H9 (cell line): ENCODE measurements around the gene CDH23. TPM values are rescaled to one million over a fixed set of nuclear protein-coding genes. Genes with fewer than 3 reads are reported as not detected.

Experiments
- DNase-seq: peaks from one replicate; pipeline ENCODE4 v3.0.0-alpha.2; 2017
- H2AFZ ChIP-seq: one replicate; pipeline ENCODE4 v1.6.1; 2013; ENCODE audit warnings: mild to moderate bottlenecking, low read length, control low read depth, moderate library complexity
- H2AK5ac ChIP-seq: 2 replicates; pipeline ENCODE4 v1.6.1; 2013; ENCODE audit warnings: low read length, control low read depth, mixed read lengths; ENCODE audit not compliant: insufficient read length
- H2BK120ac ChIP-seq: one replicate; pipeline ENCODE4 v1.6.1; 2013; ENCODE audit warnings: low read depth, mild to moderate bottlenecking, low read length, control low read depth, inconsistent platforms; ENCODE audit not compliant: poor library complexity, severe bottlenecking
- H2BK12ac ChIP-seq: 2 replicates; pipeline ENCODE4 v1.6.1; 2013; ENCODE audit warnings: low read length, control low read depth, mixed read lengths, low read depth; ENCODE audit not compliant: insufficient read length
- H2BK15ac ChIP-seq: 2 replicates; pipeline ENCODE4 v1.6.1; 2013; ENCODE audit warnings: low read depth, low read length, control low read depth
- H2BK20ac ChIP-seq: one replicate; pipeline ENCODE4 v1.6.1; 2013; ENCODE audit warnings: low read depth, mild to moderate bottlenecking, low read length, control low read depth, inconsistent platforms; ENCODE audit not compliant: poor library complexity, severe bottlenecking
- H2BK5ac ChIP-seq: 2 replicates; pipeline ENCODE4 v1.6.1; 2013; ENCODE audit warnings: low read length, control low read depth, mixed read lengths; ENCODE audit not compliant: insufficient read length
- H3K14ac ChIP-seq: 2 replicates; pipeline ENCODE4 v1.6.1; 2013; ENCODE audit warnings: low read length, control low read depth; ENCODE audit not compliant: insufficient read depth
- H3K18ac ChIP-seq: 2 replicates; pipeline ENCODE4 v1.6.1; 2013; ENCODE audit warnings: low read depth, mild to moderate bottlenecking, mixed read lengths, low read length, control low read depth; ENCODE audit not compliant: insufficient read length
- H3K23ac ChIP-seq: 2 replicates; pipeline ENCODE4 v1.6.1; 2013; ENCODE audit warnings: low read length, control low read depth, mixed read lengths, low read depth; ENCODE audit not compliant: insufficient read length
- H3K23me2 ChIP-seq: 2 replicates; pipeline ENCODE4 v1.6.1; 2013; ENCODE audit warnings: low read depth, mild to moderate bottlenecking, mixed read lengths, low read length, control low read depth; ENCODE audit not compliant: insufficient read length, poor library complexity, severe bottlenecking
- H3K27ac ChIP-seq: 2 replicates; pipeline ENCODE4 v1.5.1; 2013; ENCODE audit warnings: low read length, control low read depth, mixed read lengths, low read depth; ENCODE audit not compliant: insufficient read length
- H3K27me3 ChIP-seq: 2 replicates; pipeline ENCODE4 v1.6.1; 2013; ENCODE audit warnings: low read length, control low read depth, inconsistent platforms; ENCODE audit not compliant: insufficient read depth
- H3K4ac ChIP-seq: 2 replicates; pipeline ENCODE4 v1.6.1; 2013; ENCODE audit warnings: low read depth, mild to moderate bottlenecking, control low read depth, inconsistent platforms, low read length, moderate library complexity
- H3K4me1 ChIP-seq: 2 replicates; pipeline ENCODE4 v1.6.1; 2013; ENCODE audit warnings: low read length, control low read depth, inconsistent platforms; ENCODE audit not compliant: insufficient read depth
- H3K4me2 ChIP-seq: 2 replicates; pipeline ENCODE4 v1.6.1; 2013; ENCODE audit warnings: low read length, control low read depth, mixed read lengths; ENCODE audit not compliant: insufficient read length, insufficient read depth
- H3K56ac ChIP-seq: 2 replicates; pipeline ENCODE4 v1.6.1; 2013; ENCODE audit warnings: low read depth, mild to moderate bottlenecking, mixed read lengths, low read length, control low read depth; ENCODE audit not compliant: insufficient read length
- H3K79me1 ChIP-seq: 2 replicates; pipeline ENCODE4 v1.6.1; 2013; ENCODE audit warnings: low read depth, mild to moderate bottlenecking, moderate library complexity, low read length, control low read depth, inconsistent platforms; ENCODE audit not compliant: insufficient read depth, poor library complexity, severe bottlenecking
- H3K79me2 ChIP-seq: 2 replicates; pipeline ENCODE4 v1.6.1; 2013; ENCODE audit warnings: low read length, control low read depth, inconsistent platforms; ENCODE audit not compliant: insufficient read depth
- H3K9ac ChIP-seq: 2 replicates; pipeline ENCODE4 v1.6.1; 2013; ENCODE audit warnings: low read length, control low read depth, mixed read lengths; ENCODE audit not compliant: insufficient read length; ENCODE audit errors: extremely low read depth
- H3K9me3 ChIP-seq: one replicate; pipeline ENCODE4 v1.6.1; 2013; ENCODE audit warnings: low read depth, low read length, inconsistent platforms; ENCODE audit not compliant: control insufficient read depth
- H3T11ph ChIP-seq: one replicate; pipeline ENCODE4 v1.6.1; 2013; ENCODE audit warnings: mild to moderate bottlenecking, low read length, control low read depth, inconsistent platforms
- H4K20me1 ChIP-seq: one replicate; pipeline ENCODE4 v1.6.1; 2013; ENCODE audit not compliant: control insufficient read depth, insufficient read length, insufficient read depth
- H4K5ac ChIP-seq: 2 replicates; pipeline ENCODE4 v1.6.1; 2013; ENCODE audit warnings: low read depth, mild to moderate bottlenecking, mixed read lengths, low read length, control low read depth; ENCODE audit not compliant: insufficient read length
- H4K8ac ChIP-seq: replicated peaks from 2 replicates; pipeline ENCODE4 v1.6.1; 2013; ENCODE audit warnings: low read length, control low read depth, mixed read lengths, low read depth; ENCODE audit not compliant: insufficient read length
- H4K91ac ChIP-seq: 2 replicates; pipeline ENCODE4 v1.6.1; 2013; ENCODE audit warnings: low read depth, mild to moderate bottlenecking, moderate library complexity, mixed read lengths, low read length, control low read depth; ENCODE audit not compliant: insufficient read length
- H3K27ac Mint-ChIP-seq, 3 experiments: 2 replicates in 2 of 3; 3 replicates in 1 of 3; pipeline ENCODE4 v1.8.0; 2020 to 2021; ENCODE audit warnings: mixed read lengths in 3 of 3, mild to moderate bottlenecking in 1 of 3, moderate library complexity in 1 of 3
- H3K27me3 Mint-ChIP-seq: 2 replicates; pipeline ENCODE4 v1.8.0; 2021; ENCODE audit warnings: low read depth, mild to moderate bottlenecking, moderate library complexity, mixed read lengths
- H3K36me3 Mint-ChIP-seq, 3 experiments: 2 replicates in 2 of 3; 3 replicates in 1 of 3; pipeline ENCODE4 v1.8.0; 2020 to 2021; ENCODE audit warnings: low read depth in 3 of 3, mixed read lengths in 3 of 3; ENCODE audit not compliant: insufficient read depth in 1 of 3
- H3K4me1 Mint-ChIP-seq, 2 experiments: 2 replicates each; pipeline ENCODE4 v1.8.0; 2020; ENCODE audit warnings: mixed read lengths in 2 of 2
- H3K4me3 Mint-ChIP-seq, 2 experiments: 2 replicates in 1 of 2; 3 replicates in 1 of 2; pipeline ENCODE4 v1.8.0; 2020 to 2021; ENCODE audit warnings: mild to moderate bottlenecking in 2 of 2, mixed read lengths in 2 of 2, moderate library complexity in 1 of 2
- H3K9me3 Mint-ChIP-seq, 2 experiments: 2 replicates in 1 of 2; 3 replicates in 1 of 2; pipeline ENCODE4 v1.8.0; 2020; ENCODE audit warnings: mild to moderate bottlenecking in 2 of 2, mixed read lengths in 2 of 2, moderate library complexity in 1 of 2
- CTCF ChIP-seq: fragments of 200-600 bp; sonication (generic); conservative IDR thresholded peaks from 3 replicates; pipeline ENCODE4 v1.8.0; 2021; ENCODE audit warnings: antibody characterized with exemption, mild to moderate bottlenecking
- WGBS: extraction: QIAGEN DNeasy Blood & Tissue Kit; methylation state at CpG from one replicate; pipeline ENCODE4 v1.1.7; 2013; ENCODE audit warnings: missing lambda C conversion rate, low lambda C conversion rate, mixed read lengths; ENCODE audit not compliant: insufficient read length; ENCODE audit errors: extremely low coverage; 5-methylcytosine and 5-hydroxymethylcytosine counted together
- total RNA-seq: library from RNA; stranded (reverse); gene quantifications from 2 replicates; pipeline ENCODE4 v1.2.1, GENCODE V29; 2021

CDH23 gene
- total RNA-seq, 1 experiment from 2014 or later: 2.1 TPM

GRCh38 chr10:71622616-71623015 is 225.9 kb downstream of the CDH23 start:
- DNase-seq: no peak
- peak overlapping the region in 1 of 3 experiments; percentile 96; a peak in 3 of 7 replicates for H3K27ac Mint-ChIP-seq
- H3K4me2 ChIP-seq: peak overlapping the region; percentile 41
- peaks cover 0 to 2% (median 0%) of the 10 kb centered on the region in 3 experiments; a peak in 2 of 7 replicates for H3K36me3 Mint-ChIP-seq
- H3K9me3 Mint-ChIP-seq: no peaks in the 10 kb centered on the region
- no peak overlapping the region for H2BK5ac ChIP-seq
- H3K4me3 Mint-ChIP-seq: peak overlapping the region; percentile 30 to 64; a peak in 2 of 5 replicates
- no peak overlapping the region for H4K5ac ChIP-seq
- H3K9me3 ChIP-seq: no peaks in the 10 kb centered on the region
- H3K79me2 ChIP-seq: no peaks in the 10 kb centered on the region
- H4K91ac ChIP-seq: no peak overlapping the region
- H3K79me1 ChIP-seq: no peaks in the 10 kb centered on the region
- TF ChIP-seq CTCF: no peak
- WGBS: no CpG with 5 or more reads among the region's 8 CpGs
- no peak overlapping the region for H2BK15ac ChIP-seq
- no peak overlapping the region for H3T11ph ChIP-seq
- H3K27ac ChIP-seq: no peak overlapping the region
- no peak overlapping the region for H2AK5ac ChIP-seq
- H3K4me1 Mint-ChIP-seq: peaks cover 51 to 69% of the 10 kb centered on the region in 2 experiments
- H2BK20ac ChIP-seq: no peak overlapping the region
- peaks cover 19% of the 10 kb centered on the region for H3K27me3 Mint-ChIP-seq
- no peak overlapping the region for H2BK120ac ChIP-seq
- no peak overlapping the region for H3K4ac ChIP-seq
- no peak overlapping the region for H2AFZ ChIP-seq
- no peak overlapping the region for H3K23ac ChIP-seq
- no peak overlapping the region for H3K56ac ChIP-seq
- no peak overlapping the region for H4K8ac ChIP-seq
- no peak overlapping the region for H2BK12ac ChIP-seq
- peaks cover 8% of the 10 kb centered on the region for H3K23me2 ChIP-seq
- peaks cover 17% of the 10 kb centered on the region; the same call in 1 of the 2 replicates for H3K4me1 ChIP-seq
- H3K27me3 ChIP-seq: no peaks in the 10 kb centered on the region
- H3K18ac ChIP-seq: no peak overlapping the region
- H4K20me1 ChIP-seq: no peaks in the 10 kb centered on the region
- no peak overlapping the region for H3K14ac ChIP-seq
- no peak overlapping the region for H3K9ac ChIP-seq
